T-helper 17 cell (primary cell): Measurements from ENCODE around the gene SLC24A3. TPM values are rescaled to one million over a fixed set of nuclear protein-coding genes. Genes with fewer than 3 reads are reported as not detected.
A peak's percentile ranks its signal among the peaks of the same experiment; 100 is the strongest.

Source experiments
- ATAC-seq: fragments of 150-1000 bp; cut with Tn5 transposase; 2 replicates; pipeline ENCODE4 v1.10.0; 2021; ENCODE audit warnings: mild to moderate bottlenecking, moderate library complexity
- DNase-seq, 3 donors: peaks; one replicate each; pipeline versions ENCODE4 v3.0.0 to v3.0.0-alpha.2; 2020 to 2021
- H3K9me3 ChIP-seq: one replicate; pipeline ENCODE4 v1.7.0; 2013; ENCODE audit warnings: low read length, mild to moderate bottlenecking; ENCODE audit not compliant: control insufficient read depth, poor library complexity, severe bottlenecking
- H3K27ac Mint-ChIP-seq: one replicate; pipeline ENCODE4 v1.8.0; 2022; ENCODE audit warnings: mild to moderate bottlenecking, moderate library complexity, mixed read lengths
- H3K27me3 Mint-ChIP-seq: one replicate; pipeline ENCODE4 v1.8.0; 2022; ENCODE audit warnings: mixed read lengths
- H3K36me3 Mint-ChIP-seq: one replicate; pipeline ENCODE4 v1.8.0; 2022; ENCODE audit warnings: low read depth, mixed read lengths
- H3K4me1 Mint-ChIP-seq: one replicate; pipeline ENCODE4 v1.8.0; 2022; ENCODE audit warnings: mild to moderate bottlenecking, mixed read lengths
- H3K4me3 Mint-ChIP-seq: one replicate; pipeline ENCODE4 v1.8.0; 2022; ENCODE audit warnings: mild to moderate bottlenecking, moderate library complexity, mixed read lengths
- total RNA-seq, 4 donors: library from RNA in 2 of 4; stranded (reverse) in 2 of 4; gene quantifications; one replicate each; pipeline ENCODE4 v1.2.3 and lab custom pipeline; 2022 to 2026

The SLC24A3 gene
- total RNA-seq, 2 donors from 2014 or later = 0.37 to 6.1 TPM

DNA sequence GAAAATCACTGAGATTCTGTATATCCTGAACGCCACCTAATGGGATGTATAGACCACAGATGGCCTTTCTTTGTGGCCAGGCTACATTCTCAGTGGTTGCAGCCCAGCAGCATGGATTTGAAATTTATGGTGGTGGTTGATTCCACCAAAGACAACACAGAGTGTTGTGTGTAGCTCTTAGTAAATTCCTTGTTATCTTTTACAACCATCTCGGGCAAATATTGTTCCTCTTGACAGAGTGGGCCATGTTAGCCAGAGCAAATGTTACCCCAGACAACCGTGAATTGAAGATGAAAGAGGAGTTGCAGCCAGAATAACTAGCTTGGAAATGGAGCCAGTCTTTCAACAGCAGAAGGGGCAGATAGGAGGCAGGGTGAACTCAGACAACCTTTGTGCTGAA lies 39.5 kb downstream of the SLC24A3 start:
- H3K27ac Mint-ChIP-seq = no peak overlapping the region
- no peaks in the 10 kb centered on the region for H3K4me1 Mint-ChIP-seq
- no peak for ATAC-seq
- H3K9me3 ChIP-seq = no peaks in the 10 kb centered on the region
- H3K4me3 Mint-ChIP-seq = no peak overlapping the region
- no peak for DNase-seq
- H3K36me3 Mint-ChIP-seq = no peaks in the 10 kb centered on the region
- H3K27me3 Mint-ChIP-seq = peaks cover 4% of the 10 kb centered on the region

GRCh38 chr20:19252451-19253120 lies 40.1 kb downstream of the SLC24A3 start:
- no peak for DNase-seq
- Mint-ChIP-seq H3K27me3 (peaks cover 4% of the 10 kb centered on the region), H3K4me3 (no peak overlapping the region), H3K36me3 (no peaks in the 10 kb centered on the region), H3K4me1 (no peaks in the 10 kb centered on the region), H3K27ac (no peak overlapping the region)
- no peaks in the 10 kb centered on the region for H3K9me3 ChIP-seq
- ATAC-seq = no peak

DNA sequence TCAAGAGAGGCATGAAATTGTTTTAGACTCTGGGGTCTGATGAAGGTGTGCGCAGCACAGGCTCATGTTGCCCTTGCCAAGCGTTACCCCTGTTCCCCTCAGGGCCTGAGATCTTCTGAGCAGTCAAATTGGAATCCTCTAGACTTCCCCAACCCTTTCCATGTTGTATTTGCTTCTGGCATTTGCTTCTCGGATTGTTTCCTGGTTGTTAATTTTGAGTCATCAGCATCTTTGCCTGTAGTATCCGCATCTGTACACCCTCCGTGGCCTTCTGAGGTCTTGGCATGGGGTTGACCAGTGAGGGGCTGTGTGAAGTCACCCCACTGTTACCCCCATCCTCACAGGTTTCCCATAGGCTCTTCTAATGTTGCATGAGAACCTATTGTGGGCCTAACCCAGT lies 40.9 kb downstream of the SLC24A3 start:
- H3K27me3 Mint-ChIP-seq = peaks cover 4% of the 10 kb centered on the region

DNA sequence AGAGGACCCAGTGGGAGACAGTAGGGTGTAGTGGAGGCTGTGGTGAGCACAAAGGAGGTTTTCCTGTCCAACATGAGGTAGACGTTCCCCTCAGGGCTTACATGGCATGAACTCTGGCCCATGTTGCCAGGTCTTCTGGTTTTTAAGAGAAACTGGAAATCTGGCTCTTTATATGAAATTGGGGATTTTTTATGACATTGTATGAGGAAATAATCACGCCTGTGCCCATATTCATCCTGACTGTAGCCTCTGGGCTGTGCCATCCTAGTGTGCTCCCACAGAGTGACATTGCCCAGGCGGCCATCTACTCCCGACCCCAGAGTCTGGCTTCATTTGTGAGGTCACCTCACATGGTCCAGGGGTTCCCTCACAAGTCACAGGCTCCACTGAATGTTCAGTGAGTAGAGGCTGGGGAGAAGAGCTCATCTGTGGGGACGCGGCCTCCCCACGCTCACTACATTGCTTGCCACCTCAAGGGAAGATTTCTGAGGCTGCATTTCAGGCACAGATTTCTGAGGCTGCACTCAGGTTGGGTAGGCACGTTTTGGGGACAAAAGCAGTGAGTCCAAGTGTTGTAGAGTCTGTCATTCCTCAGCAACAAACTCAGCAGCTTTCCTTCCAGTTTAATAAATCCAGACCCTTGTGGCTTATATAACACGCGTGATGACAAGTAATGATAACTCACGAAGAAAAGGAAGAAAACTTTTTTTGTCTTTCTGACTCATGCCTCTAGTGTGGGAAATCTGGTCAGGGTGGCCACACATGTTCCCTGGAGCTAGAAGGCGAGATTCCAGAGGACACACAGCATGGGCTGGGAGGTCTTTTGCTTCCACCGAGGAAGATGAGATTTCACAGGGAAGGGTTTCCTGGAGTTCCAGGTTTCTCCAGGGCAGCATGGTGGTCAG lies 41.7 kb downstream of the SLC24A3 start:
- no peak for DNase-seq
- no peak overlapping the region for H3K4me3 Mint-ChIP-seq
- no peak overlapping the region for H3K27ac Mint-ChIP-seq
- H3K36me3 Mint-ChIP-seq = no peaks in the 10 kb centered on the region
- ATAC-seq = no peak
- H3K27me3 Mint-ChIP-seq = peaks cover 4% of the 10 kb centered on the region
- H3K9me3 ChIP-seq = no peaks in the 10 kb centered on the region
- H3K4me1 Mint-ChIP-seq = no peaks in the 10 kb centered on the region

More for the DNA sequence above, 40.9 kb downstream of the SLC24A3 start:
- Mint-ChIP-seq H3K4me3 (no peak overlapping the region), H3K4me1 (no peaks in the 10 kb centered on the region), H3K27ac (no peak overlapping the region), H3K36me3 (no peaks in the 10 kb centered on the region)
- DNase-seq = no peak
- no peaks in the 10 kb centered on the region for H3K9me3 ChIP-seq
- no peak for ATAC-seq

DNA sequence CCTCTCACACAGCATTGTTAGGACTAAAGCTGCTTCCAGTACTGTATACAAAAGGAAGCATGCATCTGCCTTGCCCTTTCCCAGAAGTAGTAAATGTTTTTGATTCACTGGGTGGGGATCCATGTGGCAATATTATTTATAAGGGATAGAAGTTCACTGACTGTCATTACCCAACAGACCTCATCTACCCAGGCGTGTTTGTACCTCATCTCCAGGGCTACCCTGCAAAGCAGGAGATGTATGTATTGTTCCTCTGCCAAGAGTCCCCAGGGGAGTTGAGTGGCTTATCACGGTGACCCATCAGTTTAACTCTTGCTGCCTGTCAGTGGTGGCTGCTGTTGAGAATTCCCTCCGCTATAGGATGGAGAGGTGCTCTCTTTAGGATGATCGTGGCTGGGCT lies 42.5 kb downstream of the SLC24A3 start:
- H3K9me3 ChIP-seq = no peaks in the 10 kb centered on the region
- Mint-ChIP-seq H3K4me1 (no peaks in the 10 kb centered on the region), H3K36me3 (no peaks in the 10 kb centered on the region), H3K4me3 (no peak overlapping the region), H3K27me3 (peaks cover 4% of the 10 kb centered on the region), H3K27ac (no peak overlapping the region)
- no peak for DNase-seq
- no peak for ATAC-seq

DNA sequence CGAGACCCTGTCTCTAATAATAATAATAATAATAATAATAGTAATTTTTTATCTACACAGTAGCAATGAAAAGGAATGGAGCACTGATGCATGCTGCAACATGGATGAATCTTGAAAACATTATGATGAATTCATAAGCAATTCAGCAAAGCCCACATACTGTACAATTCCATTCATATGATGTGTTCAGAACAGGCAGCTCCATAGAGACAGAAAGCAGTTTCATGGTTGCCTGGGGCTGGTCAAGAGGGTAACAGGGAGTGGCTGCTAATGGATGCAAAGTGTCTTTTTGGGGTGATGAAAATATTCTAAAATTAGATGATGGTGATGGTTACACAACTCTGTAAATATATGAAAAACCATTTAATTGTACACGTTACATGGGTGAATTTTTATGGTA lies 43.6 kb downstream of the SLC24A3 start:
- Mint-ChIP-seq H3K27me3 (peaks cover 4% of the 10 kb centered on the region), H3K4me1 (no peaks in the 10 kb centered on the region), H3K4me3 (no peak overlapping the region), H3K27ac (no peak overlapping the region), H3K36me3 (no peaks in the 10 kb centered on the region)
- H3K9me3 ChIP-seq = no peaks in the 10 kb centered on the region
- ATAC-seq (no peak), DNase-seq (no peak)

GRCh38 chr20:19256906-19257595 lies 44.6 kb downstream of the SLC24A3 start:
- Mint-ChIP-seq H3K4me3 (no peak overlapping the region), H3K4me1 (no peaks in the 10 kb centered on the region), H3K27ac (no peak overlapping the region), H3K36me3 (no peaks in the 10 kb centered on the region), H3K27me3 (peaks cover 2% of the 10 kb centered on the region)
- no peaks in the 10 kb centered on the region for H3K9me3 ChIP-seq
- DNase-seq = no peak
- no peak for ATAC-seq

- no peaks in the 10 kb centered on the region for H3K9me3 ChIP-seq
- Mint-ChIP-seq H3K4me3 (no peak overlapping the region), H3K27ac (no peak overlapping the region), H3K4me1 (no peaks in the 10 kb centered on the region), H3K27me3 (no peaks in the 10 kb centered on the region), H3K36me3 (no peaks in the 10 kb centered on the region)
- ATAC-seq = no peak
- no peak for DNase-seq
These were observed 45.4 kb downstream of the SLC24A3 start for GRCh38 chr20:19257865-19258264.

GRCh38 chr20:19259141-19259591 lies 46.7 kb downstream of the SLC24A3 start:
- Mint-ChIP-seq H3K27ac (no peak overlapping the region), H3K36me3 (no peaks in the 10 kb centered on the region), H3K4me3 (no peak overlapping the region), H3K27me3 (no peaks in the 10 kb centered on the region), H3K4me1 (no peaks in the 10 kb centered on the region)
- ATAC-seq (no peak), DNase-seq (no peak)
- no peaks in the 10 kb centered on the region for H3K9me3 ChIP-seq

- H3K27ac Mint-ChIP-seq = no peak overlapping the region
- no peaks in the 10 kb centered on the region for H3K4me1 Mint-ChIP-seq
These were observed 48.1 kb downstream of the SLC24A3 start for GRCh38 chr20:19260412-19261090.

DNA sequence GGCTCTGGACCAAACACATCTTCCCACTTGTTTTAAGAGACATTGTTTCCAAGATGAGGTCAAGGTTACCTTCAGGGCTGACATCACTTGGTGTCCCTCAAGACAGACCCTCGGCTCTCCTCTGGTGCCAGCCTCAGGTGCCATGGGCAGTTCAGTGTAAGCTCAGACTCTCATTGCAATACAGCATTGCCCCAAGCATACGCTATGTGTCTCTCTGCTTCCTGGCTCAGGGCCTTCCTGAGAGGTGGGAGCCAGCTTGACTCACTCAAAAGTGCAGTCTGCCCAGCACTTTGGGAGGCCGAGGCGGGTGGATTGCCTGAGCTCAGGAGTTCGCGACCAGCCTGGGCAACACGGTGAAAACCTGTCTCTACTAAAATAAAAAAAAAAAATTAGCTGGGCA lies 51.7 kb downstream of the SLC24A3 start:
- no peak for DNase-seq
- Mint-ChIP-seq H3K4me3 (no peak overlapping the region), H3K36me3 (no peaks in the 10 kb centered on the region), H3K4me1 (no peaks in the 10 kb centered on the region), H3K27me3 (peaks cover 4% of the 10 kb centered on the region), H3K27ac (no peak overlapping the region)
- ATAC-seq = no peak
- H3K9me3 ChIP-seq = no peaks in the 10 kb centered on the region

More at GRCh38 chr20:19260412-19261090, 48.1 kb downstream of the SLC24A3 start:
- no peak overlapping the region for H3K4me3 Mint-ChIP-seq
- H3K36me3 Mint-ChIP-seq = no peaks in the 10 kb centered on the region
- ATAC-seq (peak; percentile 20), DNase-seq (no peak)
- H3K9me3 ChIP-seq = no peaks in the 10 kb centered on the region
- H3K27me3 Mint-ChIP-seq = peaks cover 4% of the 10 kb centered on the region

DNA sequence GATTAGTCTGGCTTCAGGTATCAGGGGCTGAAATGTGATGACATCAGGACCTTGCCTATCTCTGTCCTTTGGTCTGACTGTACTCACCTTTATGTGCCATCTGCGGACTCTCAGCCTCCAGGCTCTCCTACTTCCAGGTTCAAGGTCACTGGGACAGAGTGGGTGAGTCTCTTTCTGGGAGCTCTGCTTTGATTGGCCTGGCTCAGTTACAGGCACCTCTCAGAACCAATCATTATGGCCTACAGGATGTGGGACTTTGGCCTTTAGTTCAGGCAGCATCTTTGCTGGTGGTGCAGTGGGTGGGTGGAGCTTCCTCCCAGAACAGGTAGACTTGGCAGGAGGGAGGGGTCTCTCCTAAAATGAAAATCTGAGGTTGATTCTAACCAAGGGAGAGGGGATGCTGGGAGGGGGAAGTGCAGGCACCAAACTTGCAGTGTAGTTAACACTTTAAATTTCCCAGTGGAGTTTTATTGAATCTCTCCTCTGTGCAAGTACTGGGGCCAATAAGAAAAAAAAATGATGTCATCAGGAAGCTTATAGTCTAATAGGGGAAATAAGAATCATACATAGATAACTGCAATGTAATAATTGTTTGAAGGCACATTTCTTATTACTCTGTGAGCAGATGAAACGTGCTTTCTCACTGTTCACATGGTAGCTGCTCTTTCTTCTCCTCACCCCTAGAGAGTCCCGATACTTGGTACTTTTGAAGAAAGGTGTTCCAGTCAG lies 53.4 kb downstream of the SLC24A3 start:
- Mint-ChIP-seq H3K27ac (no peak overlapping the region), H3K27me3 (peaks cover 4% of the 10 kb centered on the region), H3K4me1 (no peaks in the 10 kb centered on the region), H3K4me3 (no peak overlapping the region), H3K36me3 (no peaks in the 10 kb centered on the region)
- DNase-seq (no peak), ATAC-seq (no peak)
- H3K9me3 ChIP-seq = no peaks in the 10 kb centered on the region
